Measurements from ENCODE around the gene XAGE1A.
"Not testable (repeated sequence)": the region's sequence is repeated elsewhere in the genome, so short reads cannot be mapped to it uniquely, and the experiment has no call there.

The XAGE1A gene, protein sequence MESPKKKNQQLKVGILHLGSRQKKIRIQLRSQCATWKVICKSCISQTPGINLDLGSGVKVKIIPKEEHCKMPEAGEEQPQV

GRCh38 chrX:52495545-52496418, at the start of gene XAGE1A:
Gene XAGE1A, plus strand, starts transcription at chrX:52495808. Its CDS starts 1,554 bp downstream, at chrX:52497362.
- not testable (repeated sequence) for DNase-seq

- DNase-seq, result not testable (repeated sequence)
Observed at GRCh38 chrX:52452031-52452430, 43.6 kb upstream of the XAGE1A start.

DNA sequence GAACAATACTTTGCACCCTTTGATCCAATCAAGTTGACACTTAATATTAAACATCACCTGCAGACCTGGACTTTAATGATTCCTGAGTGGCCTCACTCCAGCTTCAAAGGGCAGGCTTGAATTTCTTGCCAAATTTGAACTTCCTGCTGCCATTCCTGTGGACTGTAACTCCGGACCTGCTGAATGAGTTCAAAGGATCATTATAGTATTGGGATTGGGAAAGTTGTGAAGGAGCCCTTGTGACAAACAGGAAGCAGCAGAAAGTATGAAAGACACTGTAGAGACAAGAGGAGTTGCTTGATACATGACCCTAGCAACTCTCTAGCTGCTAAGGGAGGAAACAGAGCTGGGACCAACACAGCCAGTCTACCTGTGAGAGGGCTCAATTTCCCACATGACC, 24.3 kb upstream of the XAGE1A start:
- not testable (repeated sequence) for DNase-seq

DNA sequence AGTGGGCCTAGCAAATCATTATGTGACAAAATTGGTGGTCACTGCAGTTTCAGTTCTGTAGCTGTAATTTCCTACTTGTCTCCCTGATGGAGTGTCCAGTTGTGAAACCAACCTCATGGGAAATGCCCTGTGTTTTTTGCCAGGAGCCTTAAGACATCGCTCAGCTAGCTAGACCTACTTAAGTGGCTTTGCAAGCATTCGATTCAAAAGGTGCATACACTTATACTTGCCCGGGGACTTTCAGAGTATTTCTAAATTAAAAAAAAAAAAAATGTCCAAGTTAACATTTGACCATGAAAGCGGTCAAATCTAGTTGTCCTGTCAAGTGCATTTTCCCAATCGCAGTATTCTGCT, 788 bp downstream of the XAGE1A start:
- DNase-seq, result not testable (repeated sequence)

DNA sequence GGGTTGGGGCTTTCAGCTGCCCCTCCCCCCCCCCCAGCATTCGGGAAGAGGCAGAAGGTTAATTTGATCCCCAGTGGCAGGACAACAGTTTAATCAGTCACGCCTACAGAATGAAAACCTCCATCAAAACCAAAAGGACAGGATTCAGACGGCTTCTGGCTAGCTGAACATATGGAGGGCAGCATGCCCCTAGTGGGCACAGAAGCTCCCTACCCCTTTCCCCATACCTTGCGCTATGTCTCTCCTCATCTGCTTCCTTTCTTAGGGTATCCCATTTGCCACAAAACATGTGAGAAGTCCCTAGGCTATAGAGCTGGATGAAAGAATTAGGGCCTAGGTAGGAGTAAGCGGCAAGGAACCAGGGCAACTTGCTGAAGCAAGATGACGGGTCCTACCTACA, 5.8 kb downstream of the XAGE1A start:
- not testable (repeated sequence) for DNase-seq

GRCh38 chrX:52504551-52504950, 8.9 kb downstream of the XAGE1A start:
- no peak for DNase-seq

- no peak for DNase-seq
Observed at GRCh38 chrX:52507331-52507730, 11.7 kb downstream of the XAGE1A start.

- DNase-seq, result no peak
Observed at GRCh38 chrX:52509916-52510315, 14.3 kb downstream of the XAGE1A start.

DNA sequence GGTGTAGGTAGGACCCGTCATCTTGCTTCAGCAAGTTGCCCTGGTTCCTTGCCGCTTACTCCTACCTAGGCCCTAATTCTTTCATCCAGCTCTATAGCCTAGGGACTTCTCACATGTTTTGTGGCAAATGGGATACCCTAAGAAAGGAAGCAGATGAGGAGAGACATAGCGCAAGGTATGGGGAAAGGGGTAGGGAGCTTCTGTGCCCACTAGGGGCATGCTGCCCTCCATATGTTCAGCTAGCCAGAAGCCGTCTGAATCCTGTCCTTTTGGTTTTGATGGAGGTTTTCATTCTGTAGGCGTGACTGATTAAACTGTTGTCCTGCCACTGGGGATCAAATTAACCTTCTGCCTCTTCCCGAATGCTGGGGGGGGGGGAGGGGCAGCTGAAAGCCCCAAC, 15.5 kb downstream of the XAGE1A start:
- not testable (repeated sequence) for DNase-seq

DNA sequence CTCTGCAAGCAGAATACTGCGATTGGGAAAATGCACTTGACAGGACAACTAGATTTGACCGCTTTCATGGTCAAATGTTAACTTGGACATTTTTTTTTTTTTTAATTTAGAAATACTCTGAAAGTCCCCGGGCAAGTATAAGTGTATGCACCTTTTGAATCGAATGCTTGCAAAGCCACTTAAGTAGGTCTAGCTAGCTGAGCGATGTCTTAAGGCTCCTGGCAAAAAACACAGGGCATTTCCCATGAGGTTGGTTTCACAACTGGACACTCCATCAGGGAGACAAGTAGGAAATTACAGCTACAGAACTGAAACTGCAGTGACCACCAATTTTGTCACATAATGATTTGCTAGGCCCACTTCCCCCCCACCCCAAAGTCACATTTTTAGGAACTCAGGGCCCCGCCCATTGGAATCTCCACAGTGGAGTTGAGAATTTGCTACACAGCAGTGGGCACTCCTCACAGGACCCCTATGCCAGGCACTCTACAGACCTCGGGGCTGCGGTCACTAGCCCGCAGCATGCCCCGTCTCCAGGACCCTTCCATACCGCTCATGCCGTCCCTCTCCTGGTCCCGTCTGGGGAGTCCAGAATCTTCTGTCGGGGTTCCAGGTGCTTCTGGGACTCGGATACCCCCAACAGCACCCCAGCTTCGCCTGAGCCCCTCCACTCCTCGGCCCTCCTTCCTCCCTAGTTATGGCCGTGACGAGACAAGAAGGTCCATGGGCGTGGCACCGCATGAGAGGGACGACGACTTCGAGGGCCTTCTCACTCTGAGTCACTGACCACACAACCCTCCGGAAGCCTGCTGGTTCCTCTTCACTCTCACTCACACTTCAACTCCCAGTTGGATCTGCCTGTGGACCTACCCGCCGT, 20.7 kb downstream of the XAGE1A start:
- not testable (repeated sequence) for DNase-seq

GRCh38 chrX:52516987-52517325, 21.3 kb downstream of the XAGE1A start, which contains the start of gene XAGE1B:
Gene XAGE1B, minus strand, starts transcription at chrX:52517063. Its CDS starts 1,536 bp downstream, at chrX:52515527.
- DNase-seq, result not testable (repeated sequence)

- not testable (repeated sequence) for DNase-seq
Observed at GRCh38 chrX:52541051-52541450, 45.4 kb downstream of the XAGE1A start.

GRCh38 chrX:52542311-52542710, 46.7 kb downstream of the XAGE1A start:
- no peak for DNase-seq

DNA sequence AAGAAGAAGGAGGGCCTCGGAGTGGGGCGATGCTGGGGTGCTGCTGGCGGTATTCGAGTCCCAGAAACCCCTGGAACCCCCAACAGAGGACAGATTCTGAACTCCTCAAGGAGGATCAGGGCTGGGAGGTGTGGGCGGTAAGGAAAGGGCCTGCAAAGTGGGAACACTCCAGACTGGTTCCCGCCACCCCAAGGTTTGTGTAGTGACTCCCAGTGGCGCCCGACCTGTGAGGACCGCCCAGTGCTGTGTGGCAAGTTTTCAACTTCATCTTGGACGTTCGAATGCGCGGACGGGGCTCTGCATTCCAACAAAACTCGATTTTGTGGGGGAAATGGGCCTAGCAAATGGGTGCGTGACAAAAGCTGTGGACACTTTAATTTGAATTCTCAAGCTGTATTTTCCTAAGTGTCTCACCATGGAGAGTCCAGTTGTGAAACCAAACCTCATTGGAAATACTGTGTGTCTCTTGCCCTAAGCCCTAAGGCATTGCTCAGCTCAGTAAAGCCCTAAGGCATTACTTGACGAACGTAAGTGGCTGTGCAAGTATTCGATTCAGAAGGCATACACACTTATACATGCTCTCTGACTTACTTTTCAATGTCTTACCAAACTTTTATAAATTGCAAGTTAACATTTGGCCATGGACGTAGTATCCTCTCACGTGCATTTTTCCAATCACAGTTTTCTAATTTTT, 48.7 kb downstream of the XAGE1A start:
- no peak for DNase-seq

DNA sequence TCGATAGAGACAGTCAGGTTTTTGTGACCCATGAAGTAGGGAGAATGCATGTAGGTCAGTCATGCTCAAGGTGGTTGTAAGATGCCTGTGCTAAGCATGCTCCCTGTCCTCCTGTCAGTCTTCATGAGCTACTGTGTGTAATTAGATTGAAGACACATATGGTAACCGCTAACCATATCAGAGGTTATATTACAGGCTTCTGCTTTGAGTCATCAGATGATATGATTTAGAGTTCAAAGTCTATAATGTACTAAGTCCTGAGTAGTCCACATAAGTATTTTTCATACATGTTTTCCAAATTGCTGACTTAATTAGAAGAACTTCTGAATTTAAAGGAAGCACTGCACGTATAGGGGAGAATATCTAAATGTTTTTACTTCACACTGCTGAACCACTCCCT, 53.2 kb downstream of the XAGE1A start:
- DNase-seq, result not testable (repeated sequence)

Data from fibroblast of upper back skin (primary cell).